Endothelial cell of umbilical vein (primary cell): Measurements from ENCODE around the gene ARL8B. TPM values are rescaled to one million over a fixed set of nuclear protein-coding genes. Genes with fewer than 3 reads are reported as not detected.

Source experiments
- BruUV-seq: library from RNA; stranded (reverse); fragments of 400-500 nt; replicated peaks from 2 replicates; lab custom pipeline; 2021; lab: Mats Ljungman, UMichigan
- CTCF ChIA-PET: fragments of 300-600, 350-600 bp; sonication (Branson Sonifier 250); formaldehyde crosslinking; loops from one replicate; lab custom pipeline; 2021; ENCODE audit warnings: antibody characterized with exemption, inconsistent platforms; lab: Charles Lee
- POLR2A ChIA-PET: fragments of 300-600, 350-600 bp; sonication (Branson Sonifier 250); formaldehyde crosslinking; loops from one replicate; lab custom pipeline; 2021; ENCODE audit warnings: antibody characterized with exemption, inconsistent platforms; lab: Charles Lee
- DNase-seq: peaks from one replicate; pipeline ENCODE4 v3.0.0-alpha.2; 2011; ENCODE audit warnings: low read depth, low spot score
- FAIRE-seq: peaks from 2 replicates; lab custom pipeline; 2011; peaks lifted over from hg19 to GRCh38; lab: Jason Lieb, UNC
- H2AFZ ChIP-seq: 2 replicates; pipeline ENCODE4 v1.6.0; 2012; ENCODE audit warnings: low read depth, low read length, control low read depth, inconsistent platforms
- H3K27ac ChIP-seq: 2 replicates; pipeline ENCODE4 v1.5.1; 2011; ENCODE audit warnings: low read depth, mild to moderate bottlenecking, control low read depth, low read length, moderate library complexity; ENCODE audit not compliant: insufficient read depth
- H3K27me3 ChIP-seq, 2 experiments: 2 replicates each; pipeline versions ENCODE4 v1.6.0 to v1.6.1; 2011; ENCODE audit warnings: low read length in 2 of 2, mixed read lengths in 1 of 2; ENCODE audit not compliant: control insufficient read depth in 2 of 2, insufficient read depth in 2 of 2
- H3K36me3 ChIP-seq, 2 experiments: 2 replicates in 1 of 2; 3 replicates in 1 of 2; pipeline ENCODE4 v1.5.1; 2011; ENCODE audit warnings: low read length in 2 of 2, mild to moderate bottlenecking in 1 of 2, moderate library complexity in 1 of 2; ENCODE audit not compliant: control insufficient read depth in 2 of 2, insufficient read depth in 2 of 2; ENCODE audit errors: extremely low read depth in 1 of 2
- H3K4me1 ChIP-seq: 3 replicates; pipeline ENCODE4 v1.5.1; 2011; ENCODE audit warnings: mild to moderate bottlenecking, low read length; ENCODE audit not compliant: control insufficient read depth, insufficient read depth; ENCODE audit errors: extremely low read depth
- H3K4me2 ChIP-seq: 2 replicates; pipeline ENCODE4 v1.6.1; 2011; ENCODE audit warnings: low read length, control low read depth, mixed read lengths; ENCODE audit not compliant: insufficient read depth
- H3K4me3 ChIP-seq, 3 experiments: fragments of 200-600 bp in 1 of 3; sonication (generic), shearing (Covaris generic) in 1 of 3; replicated peaks in 1 of 3; 2 replicates each; pipeline ENCODE4 v1.5.1; 2011 to 2016; ENCODE audit warnings: control low read depth in 3 of 3, low read length in 3 of 3, mild to moderate bottlenecking in 2 of 3, inconsistent platforms in 1 of 3, low read depth in 1 of 3, moderate library complexity in 1 of 3; ENCODE audit not compliant: insufficient read depth in 1 of 3
- H3K79me2 ChIP-seq: 2 replicates; pipeline ENCODE4 v1.6.0; 2012; ENCODE audit warnings: low read length, inconsistent platforms; ENCODE audit not compliant: control insufficient read depth, insufficient read depth
- H3K9ac ChIP-seq: replicated peaks from 2 replicates; pipeline ENCODE3; 2011; ENCODE audit warnings: low read length, control low read depth; ENCODE audit not compliant: insufficient read depth; ENCODE audit errors: extremely low read depth
- H3K9me1 ChIP-seq: replicated peaks from 3 replicates; pipeline ENCODE4 v1.6.0; 2011; ENCODE audit warnings: mild to moderate bottlenecking, low read length; ENCODE audit not compliant: control insufficient read depth, insufficient read depth; ENCODE audit errors: extremely low read depth
- H3K9me3 ChIP-seq: replicated peaks from 2 replicates; pipeline ENCODE4 v1.5.1; 2012; ENCODE audit warnings: low read length, inconsistent platforms; ENCODE audit not compliant: control insufficient read depth, insufficient read depth
- H4K20me1 ChIP-seq: replicated peaks from 2 replicates; pipeline ENCODE3; 2011; ENCODE audit warnings: mild to moderate bottlenecking, low read length; ENCODE audit not compliant: control insufficient read depth, insufficient read depth; ENCODE audit errors: extremely low read depth
- EZH2 ChIP-seq: IDR thresholded peaks from 2 replicates; pipeline ENCODE4 v1.6.1; 2012; ENCODE audit warnings: borderline replicate concordance, low read depth, mild to moderate bottlenecking, moderate library complexity, low read length, inconsistent platforms; ENCODE audit not compliant: severe bottlenecking
- FOS ChIP-seq: IDR thresholded peaks from 2 replicates; pipeline ENCODE4 v1.6.1; 2011; ENCODE audit warnings: mild to moderate bottlenecking, low read length, moderate library complexity, borderline replicate concordance; ENCODE audit not compliant: insufficient read depth
- GATA2 ChIP-seq: IDR thresholded peaks from 2 replicates; pipeline ENCODE4 v1.7.0; 2011; ENCODE audit warnings: low read depth, mild to moderate bottlenecking, moderate library complexity, mixed read lengths, low read length; ENCODE audit not compliant: insufficient read length, insufficient read depth
- JUN ChIP-seq: IDR thresholded peaks from 2 replicates; pipeline ENCODE4 v1.6.1; 2011; ENCODE audit warnings: borderline replicate concordance, low read depth; ENCODE audit not compliant: insufficient read length, insufficient read depth
- MYC ChIP-seq: IDR thresholded peaks from one replicate; pipeline ENCODE4 v1.6.1; 2011; ENCODE audit warnings: mild to moderate bottlenecking, low read depth, low read length
- POLR2A ChIP-seq: IDR thresholded peaks from 2 replicates; pipeline ENCODE4 v1.6.1; 2012; ENCODE audit warnings: low read depth, mild to moderate bottlenecking, control low read depth, low read length
- POLR2AphosphoS5 ChIP-seq: IDR thresholded peaks from 2 replicates; pipeline ENCODE4 v1.6.1; 2012; ENCODE audit warnings: low read depth, mild to moderate bottlenecking, control low read depth, low read length, moderate library complexity; ENCODE audit not compliant: insufficient read depth
- dilution Hi-C: fragments of 300-500 bp; cut with MboI; formaldehyde crosslinking; loops from one replicate; pipeline ENCODE4 v1.15.0; 2019; ENCODE audit warnings: low sequenced_read_pairs; ENCODE audit not compliant: extremely low pct_ligation_motif_present
- intact Hi-C: fragments of 100-400 bp; cut with micrococcal nuclease; formaldehyde crosslinking; loops from one replicate; pipeline ENCODE4 v1.10.0; 2022
- polyA plus RNA-seq, 4 experiments: library from polyadenylated mRNA; depleted of rRNA in 3 of 4; stranded (reverse) in 3 of 4; unstranded in 1 of 4; fragments of >200 nt; gene quantifications; 2 replicates each; pipeline versions ENCODE4 v1.2.1 to v1.2.3, GENCODE V29; 2011 to 2012; ENCODE audit warnings: missing spikeins in 1 of 4
- total RNA-seq: library from RNA; stranded (reverse); gene quantifications from 2 replicates; pipeline ENCODE4 v1.2.3, GENCODE V29; 2021
- TF ChIP-seq, protein P1 (sequence below), 2 donors: IDR thresholded peaks; 1 replicate in 1 of 2; 2 replicates in 1 of 2; pipeline ENCODE4 v1.5.1; 2011; ENCODE audit warnings: low read length in 2 of 2, mild to moderate bottlenecking in 2 of 2, moderate library complexity in 2 of 2, control low read depth in 1 of 2, inconsistent platforms in 1 of 2, low read depth in 1 of 2; ENCODE audit not compliant: insufficient read depth in 1 of 2; ENCODE audit errors: extremely low read depth in 1 of 2
- TF ChIP-seq, protein P2 (sequence below): IDR thresholded peaks from 2 replicates; pipeline ENCODE4 v1.6.1; 2011; ENCODE audit not compliant: insufficient read depth, insufficient read length

The ARL8B gene
- total and polyA plus RNA-seq, 2 donors (not counting 3 experiments of a cell fraction or from before 2014, with no cell fraction given): 32.1 to 58.2 TPM

DNA sequence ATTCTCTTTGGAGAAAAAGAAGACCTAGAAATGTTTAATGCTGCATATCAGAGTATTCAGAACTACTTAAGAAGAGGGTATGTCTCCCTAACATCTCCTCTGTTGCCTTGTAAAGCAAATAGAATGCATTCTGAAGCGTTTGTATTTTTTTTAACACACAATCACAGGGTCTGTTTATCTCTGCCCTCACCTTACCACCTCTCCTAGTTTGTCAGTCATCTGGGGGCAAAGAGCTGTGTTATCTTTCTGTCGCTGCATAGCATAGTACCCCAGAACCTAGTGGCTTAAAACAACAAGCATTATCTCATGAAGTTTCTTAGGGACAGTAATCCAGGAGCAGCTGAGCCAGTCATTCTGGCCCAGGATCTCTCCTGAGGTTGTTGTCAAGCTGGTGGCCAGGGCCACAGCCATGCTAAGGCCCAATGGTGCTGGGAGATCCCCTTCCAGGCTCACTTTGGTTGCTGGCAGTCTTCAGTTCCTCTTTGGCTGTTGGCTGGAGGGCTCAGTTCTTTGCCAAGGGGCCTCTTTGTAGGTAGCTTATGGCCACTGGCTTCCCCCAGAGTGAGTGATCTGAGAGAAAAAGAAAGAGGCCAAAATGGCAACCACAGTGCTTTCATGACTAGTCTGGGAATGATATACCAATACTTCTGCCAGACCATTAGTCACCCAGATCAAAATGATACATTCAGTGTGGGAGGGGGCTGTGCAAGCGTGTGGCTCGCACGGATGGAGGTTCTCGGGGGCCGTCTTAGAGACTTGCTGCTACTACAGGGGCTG is 83.3 kb downstream of the ARL8B start:
- Histone ChIP-seq H2AFZ (no peak overlapping the region), H3K9me3 (no peaks in the 10 kb centered on the region), H3K79me2 (no peaks in the 10 kb centered on the region), H3K9me1 (no peaks in the 10 kb centered on the region), H3K4me1 (no peaks in the 10 kb centered on the region), H3K4me3 (no peak overlapping the region), H3K27me3 (no peaks in the 10 kb centered on the region), H3K9ac (no peak overlapping the region), H4K20me1 (no peaks in the 10 kb centered on the region), H3K27ac (no peak overlapping the region), H3K4me2 (no peak overlapping the region), H3K36me3 (peaks cover 42 to 53% of the 10 kb centered on the region in 2 experiments)
- POLR2A ChIA-PET: no interaction called here
- DNase-seq: no peak
- CTCF ChIA-PET: no interaction called here
- intact Hi-C loops: no loop called here
- TF ChIP-seq JUN (no peak), EZH2 (no peak), FOS (no peak), POLR2A (no peak), POLR2AphosphoS5 (no peak), MYC (no peak), GATA2 (no peak)
- TF ChIP-seq, protein P1, sequence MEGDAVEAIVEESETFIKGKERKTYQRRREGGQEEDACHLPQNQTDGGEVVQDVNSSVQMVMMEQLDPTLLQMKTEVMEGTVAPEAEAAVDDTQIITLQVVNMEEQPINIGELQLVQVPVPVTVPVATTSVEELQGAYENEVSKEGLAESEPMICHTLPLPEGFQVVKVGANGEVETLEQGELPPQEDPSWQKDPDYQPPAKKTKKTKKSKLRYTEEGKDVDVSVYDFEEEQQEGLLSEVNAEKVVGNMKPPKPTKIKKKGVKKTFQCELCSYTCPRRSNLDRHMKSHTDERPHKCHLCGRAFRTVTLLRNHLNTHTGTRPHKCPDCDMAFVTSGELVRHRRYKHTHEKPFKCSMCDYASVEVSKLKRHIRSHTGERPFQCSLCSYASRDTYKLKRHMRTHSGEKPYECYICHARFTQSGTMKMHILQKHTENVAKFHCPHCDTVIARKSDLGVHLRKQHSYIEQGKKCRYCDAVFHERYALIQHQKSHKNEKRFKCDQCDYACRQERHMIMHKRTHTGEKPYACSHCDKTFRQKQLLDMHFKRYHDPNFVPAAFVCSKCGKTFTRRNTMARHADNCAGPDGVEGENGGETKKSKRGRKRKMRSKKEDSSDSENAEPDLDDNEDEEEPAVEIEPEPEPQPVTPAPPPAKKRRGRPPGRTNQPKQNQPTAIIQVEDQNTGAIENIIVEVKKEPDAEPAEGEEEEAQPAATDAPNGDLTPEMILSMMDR (IDR thresholded peaks at IDR 0.05; ENCODE audit: extremely low read depth in 1 of 2, insufficient read depth in 1 of 2, low read depth in 1 of 2, low read length in 2 of 2): no peak
- TF ChIP-seq, protein P2, sequence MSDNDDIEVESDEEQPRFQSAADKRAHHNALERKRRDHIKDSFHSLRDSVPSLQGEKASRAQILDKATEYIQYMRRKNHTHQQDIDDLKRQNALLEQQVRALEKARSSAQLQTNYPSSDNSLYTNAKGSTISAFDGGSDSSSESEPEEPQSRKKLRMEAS: no peak
- BruUV-seq: no TSS peak
- FAIRE-seq: no peak
- dilution Hi-C loops: no loop called here
